Tibial artery (tissue), 4 donors: ENCODE data around the gene OR2F2.

Source experiments
- DNase-seq, 2 donors: peaks; one replicate each; pipeline ENCODE4 v3.0.0-alpha.2; 2019
- H3K27ac ChIP-seq, 2 donors: fragments of 200-600 bp; sonication (generic) in 1 of 2; 1 replicate in 1 of 2; 2 replicates in 1 of 2; pipeline ENCODE4 v1.5.1; 2018 to 2019; ENCODE audit warnings: mild to moderate bottlenecking in 1 of 2
- H3K27me3 ChIP-seq, 2 donors: fragments of 200-600 bp; sonication (generic) in 1 of 2; one replicate each; pipeline versions ENCODE4 v1.5.1 to v1.6.0; 2016 to 2019
- H3K36me3 ChIP-seq, 3 donors: fragments of 200-600 bp; sonication (generic) in 2 of 3; one replicate each; pipeline ENCODE4 v1.5.1; 2016 to 2019; ENCODE audit warnings: mild to moderate bottlenecking in 2 of 3
- H3K4me1 ChIP-seq, 4 donors: fragments of 200-600 bp; sonication (generic) in 2 of 4; 1 replicate in 3 of 4; 2 replicates in 1 of 4; pipeline ENCODE4 v1.5.1; 2016 to 2019
- H3K4me3 ChIP-seq, 2 donors: fragments of 200-600 bp; sonication (generic) in 1 of 2; 1 replicate in 1 of 2; 2 replicates in 1 of 2; pipeline ENCODE4 v1.5.1; 2018 to 2019; ENCODE audit warnings: mild to moderate bottlenecking in 2 of 2
- H3K9me3 ChIP-seq, 3 donors: fragments of 200-600 bp; sonication (generic) in 1 of 3; one replicate each; pipeline ENCODE4 v1.5.1; 2016 to 2019
- intact Hi-C: fragments of 100-400 bp; cut with DNase I; formaldehyde crosslinking; loops from one replicate; pipeline ENCODE4 v1.15.0; 2023; ENCODE audit warnings: low total_unique reads
- TF ChIP-seq, protein P1 (sequence below), 2 experiments: fragments of 200-600 bp in 1 of 2; fragments of 450-650 bp in 1 of 2; IDR thresholded peaks; one replicate each; pipeline ENCODE4 v1.5.1; 2017 to 2019; ENCODE audit warnings: antibody characterized with exemption in 2 of 2, mild to moderate bottlenecking in 1 of 2, moderate library complexity in 1 of 2

Gene OR2F2

DNA sequence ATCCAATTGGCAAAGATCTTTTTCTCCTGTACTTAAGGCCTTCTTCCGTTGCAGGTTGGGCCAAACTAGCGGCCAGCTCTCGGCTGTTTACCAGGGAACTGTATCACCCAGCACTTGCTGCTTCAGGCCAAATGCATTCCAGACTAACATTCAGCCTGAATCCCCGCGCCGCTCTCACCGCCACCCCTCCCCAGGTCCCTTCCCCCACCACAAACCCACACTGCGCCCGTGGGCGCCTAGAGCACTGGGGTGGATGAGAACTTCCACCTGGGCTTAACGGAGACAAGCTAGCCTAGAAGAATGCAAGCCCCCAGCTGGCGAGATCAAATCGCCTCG is 33.7 kb upstream of the OR2F2 start:
- Histone ChIP-seq H3K9me3 (no peaks in the 10 kb centered on the region), H3K36me3 (no peaks in the 10 kb centered on the region), H3K27ac (peak overlapping the region; percentile 88 to 96), H3K4me1 (peaks cover 0 to 36% (median 15%) of the 10 kb centered on the region in 4 donors), H3K4me3 (peak overlapping the region; percentile 67 to 79), H3K27me3 (no peaks in the 10 kb centered on the region)
- TF ChIP-seq, protein P1, sequence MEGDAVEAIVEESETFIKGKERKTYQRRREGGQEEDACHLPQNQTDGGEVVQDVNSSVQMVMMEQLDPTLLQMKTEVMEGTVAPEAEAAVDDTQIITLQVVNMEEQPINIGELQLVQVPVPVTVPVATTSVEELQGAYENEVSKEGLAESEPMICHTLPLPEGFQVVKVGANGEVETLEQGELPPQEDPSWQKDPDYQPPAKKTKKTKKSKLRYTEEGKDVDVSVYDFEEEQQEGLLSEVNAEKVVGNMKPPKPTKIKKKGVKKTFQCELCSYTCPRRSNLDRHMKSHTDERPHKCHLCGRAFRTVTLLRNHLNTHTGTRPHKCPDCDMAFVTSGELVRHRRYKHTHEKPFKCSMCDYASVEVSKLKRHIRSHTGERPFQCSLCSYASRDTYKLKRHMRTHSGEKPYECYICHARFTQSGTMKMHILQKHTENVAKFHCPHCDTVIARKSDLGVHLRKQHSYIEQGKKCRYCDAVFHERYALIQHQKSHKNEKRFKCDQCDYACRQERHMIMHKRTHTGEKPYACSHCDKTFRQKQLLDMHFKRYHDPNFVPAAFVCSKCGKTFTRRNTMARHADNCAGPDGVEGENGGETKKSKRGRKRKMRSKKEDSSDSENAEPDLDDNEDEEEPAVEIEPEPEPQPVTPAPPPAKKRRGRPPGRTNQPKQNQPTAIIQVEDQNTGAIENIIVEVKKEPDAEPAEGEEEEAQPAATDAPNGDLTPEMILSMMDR (IDR thresholded peaks at IDR 0.05) = no peak
- peak; percentile 25 to 73 for DNase-seq
- intact Hi-C loops = no loop called here

DNA sequence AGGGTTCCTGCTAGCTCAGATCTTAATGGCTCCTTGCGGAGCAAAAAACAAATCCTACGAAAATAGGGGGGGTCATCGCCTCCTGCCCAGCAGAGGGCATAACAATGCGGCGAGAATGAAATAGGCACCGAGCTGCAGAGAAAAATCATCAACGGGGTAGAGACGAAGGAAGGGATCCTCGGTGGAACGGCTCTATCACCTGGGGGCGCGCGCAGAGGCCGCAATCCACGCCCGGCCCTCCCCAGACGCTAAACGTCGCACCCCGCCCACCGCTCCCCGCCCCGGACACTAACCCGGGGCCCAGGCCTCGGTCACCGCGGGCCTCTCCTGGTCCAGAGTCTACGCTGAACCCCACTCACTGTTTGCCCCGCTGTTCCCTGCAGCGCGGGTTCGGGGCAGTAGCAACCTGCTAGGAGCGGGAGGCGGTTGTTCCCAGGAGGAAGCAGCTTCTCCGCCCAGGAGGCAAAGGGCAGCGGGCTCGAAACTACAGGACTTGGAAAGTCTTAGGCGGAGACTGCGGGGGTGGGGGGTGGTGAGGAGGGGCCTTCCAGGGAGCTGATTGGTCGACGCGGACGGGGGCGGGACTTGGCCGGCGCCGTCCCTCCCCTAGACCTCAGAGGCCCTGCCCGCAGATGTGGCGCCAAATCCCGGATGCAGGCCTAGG is 33.2 kb upstream of the OR2F2 start, which contains the start of gene TCAF1:
TCAF1 (minus strand) TSS at position 509 of the 664 bp plus-strand sequence. CDS start 25,568 bp downstream, outside the sequence.
- Histone ChIP-seq H3K4me1 (peaks cover 0 to 36% (median 15%) of the 10 kb centered on the region in 4 donors), H3K4me3 (peak within 1 kb of the TSS; percentile 67 to 79), H3K36me3 (no peaks in the 10 kb centered on the region), H3K9me3 (no peaks in the 10 kb centered on the region), H3K27ac (peak within 1 kb of the TSS; percentile 88 to 96), H3K27me3 (no peaks in the 10 kb centered on the region)
- TF ChIP-seq, protein P1 (IDR thresholded peaks at IDR 0.05) = no peak
- intact Hi-C loops = no loop called here
- DNase-seq = peak; percentile 94 to 98

DNA sequence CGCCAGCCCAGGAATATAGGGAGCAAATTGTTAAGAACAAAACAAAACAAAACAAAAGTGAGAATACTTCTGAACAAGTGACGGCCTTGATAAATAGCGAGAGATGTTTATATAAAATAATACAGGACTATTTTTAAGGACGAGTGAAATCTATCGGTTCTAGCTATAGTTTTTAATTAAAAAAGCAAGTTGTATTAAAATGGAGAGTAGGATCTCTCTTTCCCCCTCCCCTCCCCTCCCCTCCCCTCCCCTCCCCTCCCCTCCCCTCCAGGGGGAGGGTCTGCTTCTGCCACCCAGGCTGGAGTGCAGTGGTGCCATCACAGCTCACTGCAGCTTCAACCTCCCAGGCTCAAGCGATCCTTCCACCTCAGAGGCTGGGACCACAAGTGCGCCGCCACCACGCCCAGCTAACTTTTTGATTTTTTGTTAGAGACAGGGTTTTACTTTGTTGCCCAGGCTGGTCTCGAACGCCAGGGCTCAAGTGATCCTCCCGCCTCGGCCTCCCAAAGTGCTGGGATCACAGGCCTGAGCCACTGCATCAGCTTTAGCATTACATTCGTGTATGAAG is 32.6 kb upstream of the OR2F2 start:
- Histone ChIP-seq H3K4me1 (peaks cover 0 to 33% (median 15%) of the 10 kb centered on the region in 4 donors), H3K4me3 (peak overlapping the region; percentile 67 to 79), H3K27me3 (no peaks in the 10 kb centered on the region), H3K27ac (peak overlapping the region; percentile 88 to 96), H3K9me3 (no peaks in the 10 kb centered on the region), H3K36me3 (no peaks in the 10 kb centered on the region)
- DNase-seq = no peak
- TF ChIP-seq, protein P1 (IDR thresholded peaks at IDR 0.05) = no peak
- intact Hi-C loops = no loop called here

- Histone ChIP-seq H3K9me3 (no peaks in the 10 kb centered on the region), H3K36me3 (no peaks in the 10 kb centered on the region), H3K27ac (peak overlapping the region in 1 of 2 donors; percentile 19), H3K4me3 (no peak overlapping the region), H3K4me1 (peaks cover 0 to 28% (median 9%) of the 10 kb centered on the region in 4 donors), H3K27me3 (no peaks in the 10 kb centered on the region)
- TF ChIP-seq, protein P1 (IDR thresholded peaks at IDR 0.05) = no peak
- intact Hi-C loops = no loop called here
- DNase-seq = no peak
These were observed 29.5 kb upstream of the OR2F2 start for GRCh38 chr7:143905509-143905908.

GRCh38 chr7:143906151-143906550 is 28.9 kb upstream of the OR2F2 start:
- intact Hi-C loops = no loop called here
- H3K27ac ChIP-seq = no peak overlapping the region
- DNase-seq = no peak

More at GRCh38 chr7:143906151-143906550, 28.9 kb upstream of the OR2F2 start:
- Histone ChIP-seq H3K4me1 (peaks cover 0 to 28% (median 6%) of the 10 kb centered on the region in 4 donors), H3K9me3 (no peaks in the 10 kb centered on the region), H3K4me3 (no peak overlapping the region), H3K27me3 (no peaks in the 10 kb centered on the region), H3K36me3 (no peaks in the 10 kb centered on the region)
- TF ChIP-seq, protein P1 (IDR thresholded peaks at IDR 0.05) = no peak
